Measurements from ENCODE around the gene ATE1. TPM values are rescaled to one million over a fixed set of nuclear protein-coding genes. Genes with fewer than 3 reads are reported as not detected.
"Not testable (repeated sequence)": the region's sequence is repeated elsewhere in the genome, so short reads cannot be mapped to it uniquely, and the experiment has no call there.

The ATE1 gene
- total RNA-seq, 1 donor from 2014 or later: 27.0 TPM

- not testable (repeated sequence) for DNase-seq (ENCODE audit: low read depth, low spot score)
Observed at GRCh38 chr10:121699703-121700102, 228.1 kb downstream of the ATE1 start.

GRCh38 chr10:121698902-121699301 lies 228.9 kb downstream of the ATE1 start:
- no peak for DNase-seq (ENCODE audit: low read depth, low spot score)

- DNase-seq (ENCODE audit: low read depth, low spot score): no peak
Observed at GRCh38 chr10:121698336-121698735, 229.5 kb downstream of the ATE1 start.

- no peak for DNase-seq (ENCODE audit: low read depth, low spot score)
Observed at GRCh38 chr10:121696854-121697253, 231.0 kb downstream of the ATE1 start.

- no peak for DNase-seq (ENCODE audit: low read depth, low spot score)
Observed at GRCh38 chr10:121695731-121696464, 231.9 kb downstream of the ATE1 start.

- no peak for DNase-seq (ENCODE audit: low read depth, low spot score)
Observed at GRCh38 chr10:121694966-121695643, 232.7 kb downstream of the ATE1 start.

- no peak for DNase-seq (ENCODE audit: low read depth, low spot score)
Observed at GRCh38 chr10:121694327-121694965, 233.4 kb downstream of the ATE1 start.

GRCh38 chr10:121692626-121693025 lies 235.2 kb downstream of the ATE1 start:
- DNase-seq (ENCODE audit: low read depth, low spot score): no peak

- no peak for DNase-seq (ENCODE audit: low read depth, low spot score)
Observed at GRCh38 chr10:121690970-121691369, 236.9 kb downstream of the ATE1 start.

Other genes starting within 250 kb of the ATE1 start
- gene NSMCE4A, start 47.2 kb upstream of the ATE1 start, total RNA-seq: 42.0 and 53.4 TPM in 2 replicates
- 6.1 and 9.7 TPM in 2 replicates for gene TACC2, start 61.1 kb upstream of the ATE1 start, total RNA-seq

Measured in pulmonary artery endothelial cell (primary cell).